HEK293 (cell line): ENCODE data around the gene FLT3LG.

Experiments
- CTCF ChIA-PET: fragments of 350-600 bp; formaldehyde crosslinking; extraction: SDS; loops from one replicate; lab custom pipeline; 2021; ENCODE audit warnings: antibody characterized with exemption; lab: Yijun Ruan, JAX
- POLR2A ChIA-PET: fragments of 300-600 bp; formaldehyde crosslinking; extraction: SDS; loops from one replicate; lab custom pipeline; 2020; ENCODE audit warnings: antibody characterized with exemption, inconsistent platforms; lab: Yijun Ruan, JAX
- H3K27ac ChIP-seq: fragments of 200-500 bp; sonication (Bioruptor generic); 2 replicates; pipeline ENCODE4 v1.5.1; 2014; ENCODE audit warnings: low read depth, low read length, control low read depth, inconsistent platforms; ENCODE audit errors: extremely low read depth
- H3K36me3 ChIP-seq, 2 experiments: fragments of 200-500 bp in 1 of 2; sonication (Bioruptor generic) in 1 of 2; 1 replicate in 1 of 2; 2 replicates in 1 of 2; pipeline ENCODE4 v1.5.1; 2014 to 2017; ENCODE audit warnings: inconsistent platforms in 2 of 2, low read length in 2 of 2; ENCODE audit not compliant: control insufficient read depth in 2 of 2, insufficient read depth in 1 of 2
- H3K4me1 ChIP-seq: fragments of 200-500 bp; sonication (Bioruptor generic); 2 replicates; pipeline ENCODE4 v1.5.1; 2014; ENCODE audit warnings: mild to moderate bottlenecking, low read length, inconsistent platforms; ENCODE audit not compliant: control insufficient read depth, insufficient read depth
- H3K4me3 ChIP-seq: 2 replicates; pipeline ENCODE4 v1.5.1; 2011; ENCODE audit warnings: low read depth, mild to moderate bottlenecking, control low read depth, low read length, moderate library complexity
- H3K9me3 ChIP-seq: fragments of 200-500 bp; sonication (Bioruptor generic); 2 replicates; pipeline ENCODE4 v1.5.1; 2014; ENCODE audit warnings: low read depth, low read length, inconsistent platforms; ENCODE audit not compliant: control insufficient read depth, insufficient read depth
- HIC1 ChIP-seq: fragments of 450-650 bp; formaldehyde crosslinking; IDR thresholded peaks from 2 replicates; pipeline ENCODE4 v1.5.1; 2016; ENCODE audit warnings: missing biosample characterization, missing genetic modification characterization
- KLF16 ChIP-seq: fragments of 450-650 bp; formaldehyde crosslinking; IDR thresholded peaks from 2 replicates; pipeline ENCODE4 v1.5.1; 2017; ENCODE audit warnings: missing biosample characterization, missing genetic modification characterization
- ZBTB1 ChIP-seq: fragments of 450-650 bp; formaldehyde crosslinking; IDR thresholded peaks from 2 replicates; pipeline ENCODE4 v1.5.1; 2016; ENCODE audit warnings: missing biosample characterization, missing genetic modification characterization
- ZBTB44 ChIP-seq: fragments of 450-650 bp; IDR thresholded peaks from 2 replicates; pipeline ENCODE4 v1.5.1; 2018; ENCODE audit warnings: missing biosample characterization, mild to moderate bottlenecking, missing genetic modification characterization
- ZEB2 ChIP-seq: fragments of 450-650 bp; formaldehyde crosslinking; IDR thresholded peaks from 2 replicates; pipeline ENCODE4 v1.5.1; 2016; ENCODE audit warnings: missing biosample characterization, missing genetic modification characterization
- ZNF121 ChIP-seq: fragments of 450-650 bp; formaldehyde crosslinking; IDR thresholded peaks from 2 replicates; pipeline ENCODE4 v1.5.1; 2016; ENCODE audit warnings: missing biosample characterization, missing genetic modification characterization
- ZNF488 ChIP-seq: fragments of 450-650 bp; formaldehyde crosslinking; IDR thresholded peaks from 2 replicates; pipeline ENCODE4 v1.5.1; 2016; ENCODE audit warnings: missing biosample characterization, missing genetic modification characterization
- ZNF518A ChIP-seq: fragments of 450-650 bp; formaldehyde crosslinking; conservative IDR thresholded peaks from 2 replicates; pipeline ENCODE4 v1.5.1; 2016; ENCODE audit warnings: low read depth, missing biosample characterization, missing genetic modification characterization
- ZNF560 ChIP-seq: fragments of 450-650 bp; formaldehyde crosslinking; IDR thresholded peaks from 2 replicates; pipeline ENCODE4 v1.5.1; 2017; ENCODE audit warnings: missing biosample characterization, missing genetic modification characterization, borderline replicate concordance
- ZNF610 ChIP-seq: fragments of 450-650 bp; formaldehyde crosslinking; IDR thresholded peaks from 2 replicates; pipeline ENCODE4 v1.5.1; 2016; ENCODE audit warnings: missing biosample characterization, missing genetic modification characterization, borderline replicate concordance
- ZNF664 ChIP-seq: fragments of 450-650 bp; formaldehyde crosslinking; IDR thresholded peaks from 2 replicates; pipeline ENCODE4 v1.5.1; 2016; ENCODE audit warnings: missing biosample characterization, missing genetic modification characterization
- ZNF670 ChIP-seq: fragments of 450-650 bp; formaldehyde crosslinking; IDR thresholded peaks from 2 replicates; pipeline ENCODE4 v1.5.1; 2016; ENCODE audit warnings: missing biosample characterization, missing genetic modification characterization, low read depth
- TF ChIP-seq, protein P1 (sequence below): fragments of 450-650 bp; formaldehyde crosslinking; IDR thresholded peaks from 2 replicates; pipeline ENCODE4 v1.5.1; 2016; ENCODE audit warnings: missing biosample characterization, missing genetic modification characterization
- TF ChIP-seq, protein P2 (sequence below): fragments of 450-650 bp; formaldehyde crosslinking; IDR thresholded peaks from 2 replicates; pipeline ENCODE4; 2016; ENCODE audit warnings: missing biosample characterization, missing genetic modification characterization
- TF ChIP-seq, protein P3 (sequence below): fragments of 450-650 bp; formaldehyde crosslinking; IDR thresholded peaks from 2 replicates; pipeline ENCODE4 v1.5.1; 2016; ENCODE audit warnings: missing biosample characterization, missing genetic modification characterization

The FLT3LG gene

GRCh38 chr19:49515767-49516166 lies 41.8 kb downstream of the FLT3LG start (continued):
- no peak for TF ChIP-seq ZNF518A (tag by site-specific recombination)
- TF ChIP-seq, protein P1, sequence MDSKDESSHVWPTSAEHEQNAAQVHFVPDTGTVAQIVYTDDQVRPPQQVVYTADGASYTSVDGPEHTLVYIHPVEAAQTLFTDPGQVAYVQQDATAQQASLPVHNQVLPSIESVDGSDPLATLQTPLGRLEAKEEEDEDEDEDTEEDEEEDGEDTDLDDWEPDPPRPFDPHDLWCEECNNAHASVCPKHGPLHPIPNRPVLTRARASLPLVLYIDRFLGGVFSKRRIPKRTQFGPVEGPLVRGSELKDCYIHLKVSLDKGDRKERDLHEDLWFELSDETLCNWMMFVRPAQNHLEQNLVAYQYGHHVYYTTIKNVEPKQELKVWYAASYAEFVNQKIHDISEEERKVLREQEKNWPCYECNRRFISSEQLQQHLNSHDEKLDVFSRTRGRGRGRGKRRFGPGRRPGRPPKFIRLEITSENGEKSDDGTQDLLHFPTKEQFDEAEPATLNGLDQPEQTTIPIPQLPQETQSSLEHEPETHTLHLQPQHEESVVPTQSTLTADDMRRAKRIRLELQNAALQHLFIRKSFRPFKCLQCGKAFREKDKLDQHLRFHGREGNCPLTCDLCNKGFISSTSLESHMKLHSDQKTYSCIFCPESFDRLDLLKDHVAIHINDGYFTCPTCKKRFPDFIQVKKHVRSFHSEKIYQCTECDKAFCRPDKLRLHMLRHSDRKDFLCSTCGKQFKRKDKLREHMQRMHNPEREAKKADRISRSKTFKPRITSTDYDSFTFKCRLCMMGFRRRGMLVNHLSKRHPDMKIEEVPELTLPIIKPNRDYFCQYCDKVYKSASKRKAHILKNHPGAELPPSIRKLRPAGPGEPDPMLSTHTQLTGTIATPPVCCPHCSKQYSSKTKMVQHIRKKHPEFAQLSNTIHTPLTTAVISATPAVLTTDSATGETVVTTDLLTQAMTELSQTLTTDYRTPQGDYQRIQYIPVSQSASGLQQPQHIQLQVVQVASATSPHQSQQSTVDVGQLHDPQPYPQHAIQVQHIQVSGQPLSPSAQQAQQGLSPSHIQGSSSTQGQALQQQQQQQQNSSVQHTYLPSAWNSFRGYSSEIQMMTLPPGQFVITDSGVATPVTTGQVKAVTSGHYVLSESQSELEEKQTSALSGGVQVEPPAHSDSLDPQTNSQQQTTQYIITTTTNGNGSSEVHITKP (tag by site-specific recombination) = no peak
- no peak for TF ChIP-seq ZNF488 (tag by site-specific recombination)
- no peak for TF ChIP-seq ZBTB44 (tag by site-specific recombination)

GRCh38 chr19:49518033-49518432 lies 44.0 kb downstream of the FLT3LG start:
- CTCF ChIA-PET = interaction anchor here (0.6 to 3.4 kb wide), 4 partner anchors 11 to 544 kb away, joined by 3 to 16 read pairs (median 4); no protein-coding TSS in a partner anchor
- TF ChIP-seq, protein P2, sequence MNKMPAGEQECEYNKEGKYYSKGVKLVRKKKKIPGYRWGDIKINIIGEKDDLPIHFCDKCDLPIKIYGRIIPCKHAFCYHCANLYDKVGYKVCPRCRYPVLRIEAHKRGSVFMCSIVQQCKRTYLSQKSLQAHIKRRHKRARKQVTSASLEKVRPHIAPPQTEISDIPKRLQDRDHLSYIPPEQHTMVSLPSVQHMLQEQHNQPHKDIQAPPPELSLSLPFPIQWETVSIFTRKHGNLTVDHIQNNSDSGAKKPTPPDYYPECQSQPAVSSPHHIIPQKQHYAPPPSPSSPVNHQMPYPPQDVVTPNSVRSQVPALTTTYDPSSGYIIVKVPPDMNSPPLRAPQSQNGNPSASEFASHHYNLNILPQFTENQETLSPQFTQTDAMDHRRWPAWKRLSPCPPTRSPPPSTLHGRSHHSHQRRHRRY (tag by site-specific recombination) = no peak
- TF ChIP-seq, protein P3, sequence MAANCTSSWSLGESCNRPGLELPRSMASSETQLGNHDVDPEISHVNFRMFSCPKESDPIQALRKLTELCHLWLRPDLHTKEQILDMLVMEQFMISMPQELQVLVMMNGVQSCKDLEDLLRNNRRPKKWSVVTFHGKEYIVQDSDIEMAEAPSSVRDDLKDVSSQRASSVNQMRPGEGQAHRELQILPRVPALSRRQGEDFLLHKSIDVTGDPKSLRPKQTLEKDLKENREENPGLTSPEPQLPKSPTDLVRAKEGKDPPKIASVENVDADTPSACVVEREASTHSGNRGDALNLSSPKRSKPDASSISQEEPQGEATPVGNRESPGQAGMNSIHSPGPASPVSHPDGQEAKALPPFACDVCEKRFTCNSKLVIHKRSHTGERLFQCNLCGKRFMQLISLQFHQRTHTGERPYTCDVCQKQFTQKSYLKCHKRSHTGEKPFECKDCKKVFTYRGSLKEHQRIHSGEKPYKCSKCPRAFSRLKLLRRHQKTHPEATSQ (tag by site-specific recombination) = no peak
- no peak for TF ChIP-seq ZNF670 (tag by site-specific recombination)
- no peak for TF ChIP-seq HIC1 (tag by site-specific recombination)
- no peak for TF ChIP-seq ZNF121
- TF ChIP-seq ZNF560 (tag by site-specific recombination) = no peak
- no peak for TF ChIP-seq KLF16 (tag by site-specific recombination)
- TF ChIP-seq ZBTB1 (tag by site-specific recombination) = no peak
- no peak for TF ChIP-seq ZEB2 (tag by site-specific recombination)
- TF ChIP-seq ZNF664 (tag by site-specific recombination) = no peak
- TF ChIP-seq ZNF488 (tag by site-specific recombination) = no peak
- no peak for TF ChIP-seq ZNF610 (tag by site-specific recombination)
- TF ChIP-seq, all 188 proteins: peak for 0
- no peaks in the 10 kb centered on the region for H3K9me3 ChIP-seq
- H3K36me3 ChIP-seq = peaks cover 11 to 16% of the 10 kb centered on the region in 2 experiments; a peak in 2 of 3 replicates
- H3K27ac ChIP-seq = no peak overlapping the region
- peaks cover 4% of the 10 kb centered on the region; the same call in 1 of the 2 replicates for H3K4me1 ChIP-seq
- H3K4me3 ChIP-seq = no peak overlapping the region
- POLR2A ChIA-PET = no interaction called here
